Brain microvascular endothelial cell (primary cell): ENCODE measurements around the gene RERE.
A peak's percentile ranks its signal among the peaks of the same experiment; 100 is the strongest.

Experiments
- DNase-seq: peaks from one replicate; pipeline ENCODE4 v3.0.0-alpha.2; 2020
- H3K27ac ChIP-seq: fragments of 250-450 bp; sonication (Bioruptor Pico); 2 replicates; pipeline ENCODE4 v1.5.1; 2020; ENCODE audit warnings: mild to moderate bottlenecking, moderate library complexity
- H3K27me3 ChIP-seq: fragments of 250-450 bp; sonication (Bioruptor Pico); replicated peaks from 2 replicates; pipeline ENCODE4 v1.5.1; 2020; ENCODE audit warnings: mild to moderate bottlenecking
- H3K36me3 ChIP-seq: fragments of 250-450 bp; sonication (Bioruptor Pico); replicated peaks from 2 replicates; pipeline ENCODE4 v1.5.1; 2020; ENCODE audit warnings: mild to moderate bottlenecking
- H3K4me3 ChIP-seq: 2 replicates; pipeline ENCODE4 v1.5.1; 2011; ENCODE audit warnings: low read depth, mild to moderate bottlenecking, control low read depth, low read length, moderate library complexity
- CTCF ChIP-seq: IDR thresholded peaks from 2 replicates; pipeline ENCODE4 v1.5.1; 2011; ENCODE audit warnings: low read depth, mild to moderate bottlenecking, moderate library complexity, low read length, control low read depth, inconsistent platforms; ENCODE audit errors: missing control alignments
- in situ Hi-C: cut with HindIII; loops from 2 replicates; pipeline ENCODE4 v1.10.0; 2017; ENCODE audit warnings: low sequenced_read_pairs, low pct_ligation_motif_present

Gene RERE

GRCh38 chr1:8410791-8411190 is 406.6 kb downstream of the RERE start:
- Histone ChIP-seq H3K27me3 (no peaks in the 10 kb centered on the region), H3K4me3 (no peak overlapping the region), H3K36me3 (peaks cover 13% of the 10 kb centered on the region), H3K27ac (peak overlapping the region; percentile 94)
- DNase-seq, result no peak
- no peak for TF ChIP-seq CTCF
- in situ Hi-C loops, result no loop called here

- DNase-seq, result no peak
- Histone ChIP-seq H3K27ac (peak overlapping the region; percentile 46), H3K4me3 (no peak overlapping the region), H3K36me3 (peaks cover 9% of the 10 kb centered on the region), H3K27me3 (no peaks in the 10 kb centered on the region)
- in situ Hi-C loops, result no loop called here
- no peak for TF ChIP-seq CTCF
These were observed 407.8 kb downstream of the RERE start for GRCh38 chr1:8409606-8410005.

- H3K36me3 ChIP-seq, result peaks cover 9% of the 10 kb centered on the region
- H3K27me3 ChIP-seq, result no peaks in the 10 kb centered on the region
- peak; percentile 55 for DNase-seq
- in situ Hi-C loops, result no loop called here
- TF ChIP-seq CTCF, result peak; percentile 75
- H3K4me3 ChIP-seq, result no peak overlapping the region
- peak overlapping the region; percentile 46 for H3K27ac ChIP-seq
These were observed 408.3 kb downstream of the RERE start for GRCh38 chr1:8409106-8409505.

- H3K36me3 ChIP-seq, result peaks cover 6% of the 10 kb centered on the region
- DNase-seq, result peak; percentile 74
- H3K4me3 ChIP-seq, result no peak overlapping the region
- peak overlapping the region; percentile 46 for H3K27ac ChIP-seq
- no peaks in the 10 kb centered on the region for H3K27me3 ChIP-seq
- no peak for TF ChIP-seq CTCF
- in situ Hi-C loops, result no loop called here
These were observed 409.1 kb downstream of the RERE start for GRCh38 chr1:8408151-8408839.

- Histone ChIP-seq H3K36me3 (peaks cover 5% of the 10 kb centered on the region), H3K27ac (peak overlapping the region; percentile 46), H3K4me3 (no peak overlapping the region)
These were observed 409.8 kb downstream of the RERE start for GRCh38 chr1:8407652-8408051.

More at GRCh38 chr1:8407652-8408051, 409.8 kb downstream of the RERE start:
- in situ Hi-C loops, result no loop called here
- TF ChIP-seq CTCF, result no peak
- DNase-seq, result no peak
- no peaks in the 10 kb centered on the region for H3K27me3 ChIP-seq
